K562 (cell line): Measurements from ENCODE around the gene BAD. TPM values are rescaled to one million over a fixed set of nuclear protein-coding genes. Genes with fewer than 3 reads are reported as not detected.

Experiments
- CBX1 ChIP-seq: sonication (generic); IDR thresholded peaks from 2 replicates; pipeline ENCODE4 v1.6.1; 2016; ENCODE audit warnings: antibody characterized with exemption, low read depth, mild to moderate bottlenecking
- EHMT2 ChIP-seq: fragments of 450-650 bp; IDR thresholded peaks from 2 replicates; pipeline ENCODE4 v1.6.1; 2018; ENCODE audit warnings: antibody characterized with exemption
- NFATC3 ChIP-seq: fragments of 450-650 bp; IDR thresholded peaks from 2 replicates; pipeline ENCODE4 v1.6.1; 2017; ENCODE audit warnings: mild to moderate bottlenecking
- PRMT5 ChIP-seq: sonication (generic); formaldehyde crosslinking; IDR thresholded peaks from 2 replicates; pipeline ENCODE4 v1.5.0; 2020; ENCODE audit warnings: missing genetic modification reagents
- PTBP1 ChIP-seq: fragments of 200-400 bp; formaldehyde crosslinking; IDR thresholded peaks from 2 replicates; pipeline ENCODE4 v1.6.1; 2017; ENCODE audit warnings: low read depth, low read length
- RB1 ChIP-seq: fragments of 450-650 bp; IDR thresholded peaks from 2 replicates; pipeline ENCODE4 v1.6.1; 2017; ENCODE audit warnings: low read depth, mild to moderate bottlenecking
- SRSF7 ChIP-seq: fragments of 200-400 bp; formaldehyde crosslinking; optimal IDR thresholded peaks from 2 replicates; pipeline ENCODE3; 2017; ENCODE audit warnings: mild to moderate bottlenecking, low read depth, low read length
- TBP ChIP-seq: optimal IDR thresholded peaks from 2 replicates; pipeline ENCODE3; 2011; ENCODE audit warnings: low read depth, low read length, improper control_type of control experiment
- ZNF232 ChIP-seq: sonication (generic); formaldehyde crosslinking; IDR thresholded peaks from 2 replicates; pipeline ENCODE4 v1.8.0; 2022; ENCODE audit warnings: mild to moderate bottlenecking, missing genetic modification reagents
- ZNF431 ChIP-seq: sonication (generic); formaldehyde crosslinking; IDR thresholded peaks from 2 replicates; pipeline ENCODE4 v1.8.0; 2022; ENCODE audit warnings: mild to moderate bottlenecking, missing genetic modification reagents
- polyA plus RNA-seq, 8 experiments: library from polyadenylated mRNA; depleted of rRNA in 4 of 8; stranded (reverse) in 5 of 8; unstranded in 3 of 8; fragments of >200 nt; fragmentation: Nextera tagmentation in 2 of 8; fragmentation: Illumina TruSeq in 1 of 8; extraction: Ambion mirVana in 2 of 8; extraction: Trizol in 1 of 8; gene quantifications; 2 replicates each; pipeline versions ENCODE4 v1.2.1 to v1.2.3, GENCODE V29; 2011 to 2014; ENCODE audit warnings: inconsistent platforms in 1 of 8, missing spikeins in 1 of 8
- total RNA-seq, 7 experiments: library from RNA; depleted of rRNA in 6 of 7; stranded (reverse); fragments of >200 nt in 6 of 7; fragmentation: Illumina TruSeq in 2 of 7; extraction: Trizol in 2 of 7; gene quantifications; 2 replicates each; pipeline versions ENCODE4 v1.2.1 to v1.2.3, GENCODE V29; 2011 to 2021; ENCODE audit warnings: low replicate concordance in 1 of 7
- TF ChIP-seq, protein P1 (sequence below): fragments of 200-600 bp; sonication (generic); IDR thresholded peaks from one replicate; pipeline ENCODE4 v1.6.1; 2012; ENCODE audit warnings: mild to moderate bottlenecking, low read depth, low read length, inconsistent platforms
- TF ChIP-seq, protein P2 (sequence below): fragments of 450-650 bp; formaldehyde crosslinking; conservative IDR thresholded peaks from 2 replicates; pipeline ENCODE4 v1.4.0; 2022; ENCODE audit warnings: mild to moderate bottlenecking, missing genetic modification characterization
- TF ChIP-seq, protein P3 (sequence below): fragments of 450-650 bp; formaldehyde crosslinking; IDR thresholded peaks from 2 replicates; pipeline ENCODE4 v1.4.0; 2020; ENCODE audit warnings: mild to moderate bottlenecking, mixed read lengths

BAD gene
- total and polyA plus RNA-seq, 9 of the 15 experiments (the other 6 are each of a cell fraction or from before 2014, with no cell fraction given), result 0.61 to 45.6 (median 11.8) TPM

DNA sequence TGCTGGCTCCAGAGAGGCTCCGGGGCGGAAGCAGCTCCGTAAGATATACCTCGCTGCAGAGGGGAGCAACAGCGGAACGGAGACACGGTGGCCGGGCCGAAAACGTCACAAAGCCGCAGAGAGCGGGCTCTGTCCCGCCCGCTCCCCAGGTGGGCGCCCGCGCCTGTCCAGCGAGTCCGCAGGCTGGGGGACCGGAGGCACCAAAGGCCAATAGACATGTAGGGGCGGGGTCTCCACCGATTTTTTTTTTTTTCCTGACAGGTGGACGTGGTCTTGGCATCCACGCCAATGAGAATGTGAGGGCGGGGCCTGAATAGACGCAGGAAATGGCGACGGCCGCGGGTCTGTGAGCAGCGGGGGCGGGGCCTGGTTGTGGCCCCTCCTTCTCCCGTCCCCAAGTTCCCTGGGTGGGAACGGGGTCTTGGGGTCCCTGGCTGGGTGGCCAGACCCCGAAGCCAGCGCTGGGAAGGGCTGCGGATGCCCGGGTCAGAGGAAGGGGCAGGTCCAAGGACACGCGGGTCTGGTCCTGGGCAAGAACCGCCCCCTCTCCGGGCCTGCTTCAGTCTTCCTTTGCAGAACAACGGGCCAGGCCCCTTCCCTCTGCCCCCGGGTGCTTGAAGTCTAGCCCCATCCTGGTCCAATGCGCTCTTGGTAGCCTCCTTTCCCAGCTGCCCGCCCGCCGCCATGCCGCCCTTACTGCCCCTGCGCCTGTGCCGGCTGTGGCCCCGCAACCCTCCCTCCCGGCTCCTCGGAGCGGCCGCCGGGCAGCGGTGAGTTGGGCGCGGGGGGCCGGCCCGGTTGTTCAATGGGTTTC lies 54.1 kb downstream of the BAD start, which contains the start of gene DNAJC4 (continued):
- TF ChIP-seq, protein P1, sequence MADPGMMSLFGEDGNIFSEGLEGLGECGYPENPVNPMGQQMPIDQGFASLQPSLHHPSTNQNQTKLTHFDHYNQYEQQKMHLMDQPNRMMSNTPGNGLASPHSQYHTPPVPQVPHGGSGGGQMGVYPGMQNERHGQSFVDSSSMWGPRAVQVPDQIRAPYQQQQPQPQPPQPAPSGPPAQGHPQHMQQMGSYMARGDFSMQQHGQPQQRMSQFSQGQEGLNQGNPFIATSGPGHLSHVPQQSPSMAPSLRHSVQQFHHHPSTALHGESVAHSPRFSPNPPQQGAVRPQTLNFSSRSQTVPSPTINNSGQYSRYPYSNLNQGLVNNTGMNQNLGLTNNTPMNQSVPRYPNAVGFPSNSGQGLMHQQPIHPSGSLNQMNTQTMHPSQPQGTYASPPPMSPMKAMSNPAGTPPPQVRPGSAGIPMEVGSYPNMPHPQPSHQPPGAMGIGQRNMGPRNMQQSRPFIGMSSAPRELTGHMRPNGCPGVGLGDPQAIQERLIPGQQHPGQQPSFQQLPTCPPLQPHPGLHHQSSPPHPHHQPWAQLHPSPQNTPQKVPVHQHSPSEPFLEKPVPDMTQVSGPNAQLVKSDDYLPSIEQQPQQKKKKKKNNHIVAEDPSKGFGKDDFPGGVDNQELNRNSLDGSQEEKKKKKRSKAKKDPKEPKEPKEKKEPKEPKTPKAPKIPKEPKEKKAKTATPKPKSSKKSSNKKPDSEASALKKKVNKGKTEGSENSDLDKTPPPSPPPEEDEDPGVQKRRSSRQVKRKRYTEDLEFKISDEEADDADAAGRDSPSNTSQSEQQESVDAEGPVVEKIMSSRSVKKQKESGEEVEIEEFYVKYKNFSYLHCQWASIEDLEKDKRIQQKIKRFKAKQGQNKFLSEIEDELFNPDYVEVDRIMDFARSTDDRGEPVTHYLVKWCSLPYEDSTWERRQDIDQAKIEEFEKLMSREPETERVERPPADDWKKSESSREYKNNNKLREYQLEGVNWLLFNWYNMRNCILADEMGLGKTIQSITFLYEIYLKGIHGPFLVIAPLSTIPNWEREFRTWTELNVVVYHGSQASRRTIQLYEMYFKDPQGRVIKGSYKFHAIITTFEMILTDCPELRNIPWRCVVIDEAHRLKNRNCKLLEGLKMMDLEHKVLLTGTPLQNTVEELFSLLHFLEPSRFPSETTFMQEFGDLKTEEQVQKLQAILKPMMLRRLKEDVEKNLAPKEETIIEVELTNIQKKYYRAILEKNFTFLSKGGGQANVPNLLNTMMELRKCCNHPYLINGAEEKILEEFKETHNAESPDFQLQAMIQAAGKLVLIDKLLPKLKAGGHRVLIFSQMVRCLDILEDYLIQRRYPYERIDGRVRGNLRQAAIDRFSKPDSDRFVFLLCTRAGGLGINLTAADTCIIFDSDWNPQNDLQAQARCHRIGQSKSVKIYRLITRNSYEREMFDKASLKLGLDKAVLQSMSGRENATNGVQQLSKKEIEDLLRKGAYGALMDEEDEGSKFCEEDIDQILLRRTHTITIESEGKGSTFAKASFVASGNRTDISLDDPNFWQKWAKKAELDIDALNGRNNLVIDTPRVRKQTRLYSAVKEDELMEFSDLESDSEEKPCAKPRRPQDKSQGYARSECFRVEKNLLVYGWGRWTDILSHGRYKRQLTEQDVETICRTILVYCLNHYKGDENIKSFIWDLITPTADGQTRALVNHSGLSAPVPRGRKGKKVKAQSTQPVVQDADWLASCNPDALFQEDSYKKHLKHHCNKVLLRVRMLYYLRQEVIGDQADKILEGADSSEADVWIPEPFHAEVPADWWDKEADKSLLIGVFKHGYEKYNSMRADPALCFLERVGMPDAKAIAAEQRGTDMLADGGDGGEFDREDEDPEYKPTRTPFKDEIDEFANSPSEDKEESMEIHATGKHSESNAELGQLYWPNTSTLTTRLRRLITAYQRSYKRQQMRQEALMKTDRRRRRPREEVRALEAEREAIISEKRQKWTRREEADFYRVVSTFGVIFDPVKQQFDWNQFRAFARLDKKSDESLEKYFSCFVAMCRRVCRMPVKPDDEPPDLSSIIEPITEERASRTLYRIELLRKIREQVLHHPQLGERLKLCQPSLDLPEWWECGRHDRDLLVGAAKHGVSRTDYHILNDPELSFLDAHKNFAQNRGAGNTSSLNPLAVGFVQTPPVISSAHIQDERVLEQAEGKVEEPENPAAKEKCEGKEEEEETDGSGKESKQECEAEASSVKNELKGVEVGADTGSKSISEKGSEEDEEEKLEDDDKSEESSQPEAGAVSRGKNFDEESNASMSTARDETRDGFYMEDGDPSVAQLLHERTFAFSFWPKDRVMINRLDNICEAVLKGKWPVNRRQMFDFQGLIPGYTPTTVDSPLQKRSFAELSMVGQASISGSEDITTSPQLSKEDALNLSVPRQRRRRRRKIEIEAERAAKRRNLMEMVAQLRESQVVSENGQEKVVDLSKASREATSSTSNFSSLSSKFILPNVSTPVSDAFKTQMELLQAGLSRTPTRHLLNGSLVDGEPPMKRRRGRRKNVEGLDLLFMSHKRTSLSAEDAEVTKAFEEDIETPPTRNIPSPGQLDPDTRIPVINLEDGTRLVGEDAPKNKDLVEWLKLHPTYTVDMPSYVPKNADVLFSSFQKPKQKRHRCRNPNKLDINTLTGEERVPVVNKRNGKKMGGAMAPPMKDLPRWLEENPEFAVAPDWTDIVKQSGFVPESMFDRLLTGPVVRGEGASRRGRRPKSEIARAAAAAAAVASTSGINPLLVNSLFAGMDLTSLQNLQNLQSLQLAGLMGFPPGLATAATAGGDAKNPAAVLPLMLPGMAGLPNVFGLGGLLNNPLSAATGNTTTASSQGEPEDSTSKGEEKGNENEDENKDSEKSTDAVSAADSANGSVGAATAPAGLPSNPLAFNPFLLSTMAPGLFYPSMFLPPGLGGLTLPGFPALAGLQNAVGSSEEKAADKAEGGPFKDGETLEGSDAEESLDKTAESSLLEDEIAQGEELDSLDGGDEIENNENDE, result no peak
- 0 out of 2 replicates have a peak, but pooled peaks have one; percentile 37 for TF ChIP-seq ZNF431 (CRISPR knock-in tag)
- TF ChIP-seq, protein P2, sequence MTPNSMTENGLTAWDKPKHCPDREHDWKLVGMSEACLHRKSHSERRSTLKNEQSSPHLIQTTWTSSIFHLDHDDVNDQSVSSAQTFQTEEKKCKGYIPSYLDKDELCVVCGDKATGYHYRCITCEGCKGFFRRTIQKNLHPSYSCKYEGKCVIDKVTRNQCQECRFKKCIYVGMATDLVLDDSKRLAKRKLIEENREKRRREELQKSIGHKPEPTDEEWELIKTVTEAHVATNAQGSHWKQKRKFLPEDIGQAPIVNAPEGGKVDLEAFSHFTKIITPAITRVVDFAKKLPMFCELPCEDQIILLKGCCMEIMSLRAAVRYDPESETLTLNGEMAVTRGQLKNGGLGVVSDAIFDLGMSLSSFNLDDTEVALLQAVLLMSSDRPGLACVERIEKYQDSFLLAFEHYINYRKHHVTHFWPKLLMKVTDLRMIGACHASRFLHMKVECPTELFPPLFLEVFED (CRISPR knock-in tag), result no peak
- TF ChIP-seq PRMT5 (CRISPR knock-in tag), result no peak
- TF ChIP-seq, protein P3, sequence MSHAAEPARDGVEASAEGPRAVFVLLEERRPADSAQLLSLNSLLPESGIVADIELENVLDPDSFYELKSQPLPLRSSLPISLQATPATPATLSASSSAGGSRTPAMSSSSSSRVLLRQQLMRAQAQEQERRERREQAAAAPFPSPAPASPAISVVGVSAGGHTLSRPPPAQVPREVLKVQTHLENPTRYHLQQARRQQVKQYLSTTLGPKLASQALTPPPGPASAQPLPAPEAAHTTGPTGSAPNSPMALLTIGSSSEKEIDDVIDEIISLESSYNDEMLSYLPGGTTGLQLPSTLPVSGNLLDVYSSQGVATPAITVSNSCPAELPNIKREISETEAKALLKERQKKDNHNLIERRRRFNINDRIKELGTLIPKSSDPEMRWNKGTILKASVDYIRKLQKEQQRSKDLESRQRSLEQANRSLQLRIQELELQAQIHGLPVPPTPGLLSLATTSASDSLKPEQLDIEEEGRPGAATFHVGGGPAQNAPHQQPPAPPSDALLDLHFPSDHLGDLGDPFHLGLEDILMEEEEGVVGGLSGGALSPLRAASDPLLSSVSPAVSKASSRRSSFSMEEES (CRISPR knock-in tag), result no peak
- peak; percentile 40 for TF ChIP-seq CBX1
- TF ChIP-seq PTBP1, result no peak
- TF ChIP-seq EHMT2, result no peak
- no peak for TF ChIP-seq NFATC3
- peak; percentile 74; the same call in 1 of the 2 replicates for TF ChIP-seq ZNF232 (CRISPR knock-in tag)
- TF ChIP-seq RB1, result peak; percentile 46
- no peak for TF ChIP-seq SRSF7
- TF ChIP-seq TBP, result peak; percentile 56
